Left lung (tissue), 10 donors: Measurements from ENCODE around the gene TOX2. TPM values are rescaled to one million over a fixed set of nuclear protein-coding genes. Genes with fewer than 3 reads are reported as not detected.

Source experiments
- ATAC-seq: fragments of 200-7000 bp; cut with Tn5 transposase; one replicate; pipeline ENCODE4 v1.9.1; 2020; ENCODE audit warnings: moderate library complexity
- DNase-seq, 4 donors: peaks; one replicate each; pipeline ENCODE4 v3.0.0-alpha.2; 2013 to 2020
- H3K27ac ChIP-seq, 2 donors: fragments of 200-600 bp; sonication (generic) in 1 of 2; one replicate each; pipeline versions ENCODE4 v1.5.0 to v1.8.0; 2020 to 2021
- H3K27me3 ChIP-seq, 2 donors: fragments of 200-600 bp; sonication (generic) in 1 of 2; one replicate each; pipeline versions ENCODE4 v1.5.0 to v1.8.0; 2020 to 2021
- H3K36me3 ChIP-seq, 2 donors: fragments of 200-600 bp; sonication (generic) in 1 of 2; one replicate each; pipeline versions ENCODE4 v1.5.0 to v1.8.0; 2020 to 2021
- H3K4me1 ChIP-seq, 2 donors: fragments of 200-600 bp; one replicate each; pipeline ENCODE4 v1.8.0; 2021
- H3K4me3 ChIP-seq, 2 donors: fragments of 200-600 bp; sonication (generic) in 1 of 2; one replicate each; pipeline versions ENCODE4 v1.5.0 to v1.8.0; 2020 to 2021; ENCODE audit warnings: mild to moderate bottlenecking in 1 of 2
- H3K9me3 ChIP-seq, 2 donors: fragments of 200-600 bp; sonication (generic) in 1 of 2; one replicate each; pipeline versions ENCODE4 v1.5.0 to v1.8.0; 2020 to 2021
- CTCF ChIP-seq, 2 donors: fragments of 200-600 bp; sonication (generic) in 1 of 2; IDR thresholded peaks; one replicate each; pipeline versions ENCODE4 v1.5.0 to v1.8.0; 2021; ENCODE audit warnings: antibody characterized with exemption in 2 of 2
- intact Hi-C, 2 donors: fragments of 100-400 bp; cut with DNase I; formaldehyde crosslinking; loops; one replicate each; pipeline versions ENCODE4 v1.11.2 to v1.14.2; 2022
- polyA plus RNA-seq, 6 donors: library from polyadenylated mRNA; unstranded; fragments of 120-200 nt; gene quantifications; one replicate each; pipeline ENCODE4 v1.2.1, GENCODE V29; 2013; ENCODE audit not compliant: insufficient read length in 6 of 6
- total RNA-seq, 2 donors: library from RNA; stranded (reverse); fragmentation: NEBNext Ultra II Directional; extraction: Animal tissue kit (Norgen Biotek cat#: 25700); gene quantifications; one replicate each; pipeline ENCODE4 v1.2.1, GENCODE V29; 2021
- donor health status: DM: no; HTN: yes; CAD: no.
- donor health status: DM: no; HTN: no; CAD: no.

The TOX2 gene
- total and polyA plus RNA-seq, 8 donors = 14.5 to 61.1 (median 41.3) TPM

- Histone ChIP-seq H3K27me3 (no peaks in the 10 kb centered on the region), H3K27ac (no peak overlapping the region), H3K4me1 (no peaks in the 10 kb centered on the region), H3K36me3 (no peaks in the 10 kb centered on the region), H3K9me3 (no peaks in the 10 kb centered on the region), H3K4me3 (no peak overlapping the region)
- no peak for TF ChIP-seq CTCF (IDR thresholded peaks at IDR 0.05)
- intact Hi-C loops = no loop called here
- DNase-seq (no peak), ATAC-seq (no peak)
Observed at GRCh38 chr20:43999848-44000247, 85.2 kb downstream of the TOX2 start.

GRCh38 chr20:44001667-44002596, 87.3 kb downstream of the TOX2 start:
- ATAC-seq (no peak), DNase-seq (no peak)
- no peak for TF ChIP-seq CTCF (IDR thresholded peaks at IDR 0.05)
- intact Hi-C loops = no loop called here
- Histone ChIP-seq H3K4me3 (no peak overlapping the region), H3K27me3 (peaks cover 0 to 4% of the 10 kb centered on the region in 2 donors), H3K27ac (no peak overlapping the region), H3K36me3 (peaks cover 0 to 4% of the 10 kb centered on the region in 2 donors), H3K4me1 (no peaks in the 10 kb centered on the region), H3K9me3 (no peaks in the 10 kb centered on the region)

- Histone ChIP-seq H3K4me1 (no peaks in the 10 kb centered on the region), H3K9me3 (no peaks in the 10 kb centered on the region), H3K4me3 (no peak overlapping the region), H3K27me3 (peaks cover 0 to 4% of the 10 kb centered on the region in 2 donors), H3K36me3 (peaks cover 0 to 4% of the 10 kb centered on the region in 2 donors), H3K27ac (no peak overlapping the region)
- intact Hi-C loops = no loop called here
- DNase-seq (no peak), ATAC-seq (no peak)
- no peak for TF ChIP-seq CTCF (IDR thresholded peaks at IDR 0.05)
Observed at GRCh38 chr20:44002861-44003260, 88.2 kb downstream of the TOX2 start.

GRCh38 chr20:44003609-44004008, 89.0 kb downstream of the TOX2 start:
- Histone ChIP-seq H3K9me3 (no peaks in the 10 kb centered on the region), H3K27me3 (peaks cover 0 to 4% of the 10 kb centered on the region in 2 donors), H3K4me1 (no peaks in the 10 kb centered on the region), H3K4me3 (no peak overlapping the region), H3K36me3 (peaks cover 0 to 4% of the 10 kb centered on the region in 2 donors), H3K27ac (no peak overlapping the region)
- no peak for TF ChIP-seq CTCF (IDR thresholded peaks at IDR 0.05)
- ATAC-seq = no peak
- no peak for DNase-seq
- intact Hi-C loops = no loop called here

DNA sequence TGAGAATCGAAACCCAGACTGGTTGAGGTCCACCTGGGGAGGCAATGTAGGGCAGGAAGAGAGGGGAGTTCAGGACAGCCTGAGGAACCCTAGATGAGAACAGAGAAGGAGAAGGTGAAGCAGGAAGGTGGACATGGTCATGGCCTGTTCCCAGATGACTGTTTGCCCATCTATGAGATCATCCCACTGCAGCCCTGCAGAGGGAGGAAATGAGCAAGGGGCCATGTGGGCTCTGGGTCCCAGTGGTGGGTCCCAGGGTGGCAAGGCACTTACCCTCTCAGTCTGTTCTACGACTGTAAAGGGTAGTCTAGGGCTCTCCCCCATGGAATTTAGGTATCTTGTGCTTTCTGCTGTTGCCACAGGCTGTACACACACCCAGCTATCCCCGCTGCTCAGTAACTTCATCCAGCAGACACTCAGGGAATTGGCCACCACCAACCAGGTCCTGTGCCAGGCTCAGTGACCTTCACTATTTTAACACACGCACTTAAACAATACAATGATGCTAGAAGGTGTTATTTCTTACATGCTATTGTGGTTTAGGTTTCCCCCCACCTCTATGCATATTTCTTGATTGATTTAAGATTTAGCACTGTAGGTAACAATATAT, 89.8 kb downstream of the TOX2 start:
- H3K27me3 ChIP-seq = peaks cover 0 to 4% of the 10 kb centered on the region in 2 donors
- TF ChIP-seq CTCF (IDR thresholded peaks at IDR 0.05) = no peak
- ATAC-seq = no peak
- no peak overlapping the region for H3K27ac ChIP-seq
- H3K9me3 ChIP-seq = no peaks in the 10 kb centered on the region
- H3K4me3 ChIP-seq = no peak overlapping the region
- no peaks in the 10 kb centered on the region for H3K4me1 ChIP-seq
- DNase-seq = no peak
- peaks cover 0 to 4% of the 10 kb centered on the region in 2 donors for H3K36me3 ChIP-seq
- intact Hi-C loops = no loop called here
